Vagina (tissue), 2 donors: ENCODE data around the gene SIDT2.

ENCODE experiments used
- CTCF ChIP-seq, 3 experiments: fragments of 450-650 bp in 2 of 3; fragments of 200-600 bp in 1 of 3; sonication (generic) in 1 of 3; IDR thresholded peaks; one replicate each; pipeline ENCODE4 v1.5.1; 2017 to 2019; ENCODE audit warnings: antibody characterized with exemption in 3 of 3, mild to moderate bottlenecking in 2 of 3, moderate library complexity in 2 of 3
- POLR2A ChIP-seq, 2 donors: fragments of 450-650 bp; IDR thresholded peaks; one replicate each; pipeline ENCODE4 v1.6.1; 2017; ENCODE audit warnings: antibody characterized with exemption in 2 of 2, mild to moderate bottlenecking in 2 of 2, moderate library complexity in 2 of 2

GRCh38 chr11:117219001-117219400, 40.5 kb downstream of the SIDT2 start:
- TF ChIP-seq CTCF (IDR thresholded peaks at IDR 0.05) = no peak
- no peak for TF ChIP-seq POLR2A (IDR thresholded peaks at IDR 0.05)
